Heart left ventricle (tissue), 13 donors: ENCODE results near the gene SUPT3H.

Experiments
- CTCF ChIP-seq, 12 donors: fragments of 200-600 bp; sonication (generic) in 4 of 12; IDR thresholded peaks; one replicate each; pipeline versions ENCODE4 v1.5.0 to v1.8.0; 2018 to 2022; ENCODE audit warnings: antibody characterized with exemption in 12 of 12, mild to moderate bottlenecking in 5 of 12
- POLR2A ChIP-seq, 2 donors: fragments of 450-650 bp; IDR thresholded peaks; one replicate each; pipeline ENCODE4 v1.6.1; 2017; ENCODE audit warnings: antibody characterized with exemption in 2 of 2, mild to moderate bottlenecking in 2 of 2, moderate library complexity in 2 of 2
- donor health status: ischemic (EF 13 %, LVEDD 7.1; RV severe dilation, severe dysfunction).
- donor health status: DM: no; HTN: yes; CAD: no.
- donor health status: DM: no; HTN: no; CAD: no.
- donor health status: ischemic (EF 25% LVEDD 6.9; RV normal size, moderate dysfunction).
- donor health status: ischemic (EF 25% LVEDD 5.7; RV mildly dilated, moderate dysfunction).
- donor health status: ischemic (EF 35%, LVEDD 5.7; RV mildly dilated, moderate dysfunction).
- donor health status: nonischemic (EF 11% LVEDD 7.7; RV severe dilation, severe dysfunction).
- donor health status: DM: yes; HTN: yes; CAD: no.
- donor health status: PGD.
- donor health status: ischemic (EF 29% LVEDD 5.4; RV normal size, mild dysfunction).
- donor health status: nonischemic (EF 23%, LVEDD 6.1; RV moderate dilation, normal function).

GRCh38 chr6:44920952-44921491, 456.7 kb downstream of the SUPT3H start:
- TF ChIP-seq CTCF (IDR thresholded peaks at IDR 0.05): no peak
- no peak for TF ChIP-seq POLR2A (IDR thresholded peaks at IDR 0.05)
